Colonic mucosa (tissue), 4 donors: ENCODE data around the gene C6orf47. TPM values are rescaled to one million over a fixed set of nuclear protein-coding genes. Genes with fewer than 3 reads are reported as not detected.

Experiments
- DNase-seq: peaks from one replicate; pipeline ENCODE4 v3.0.0-alpha.2; 2020
- H3K27ac ChIP-seq: fragments of 200-600 bp; one replicate; pipeline ENCODE4 v1.8.0; 2021
- H3K27me3 ChIP-seq: fragments of 200-600 bp; one replicate; pipeline ENCODE4 v1.8.0; 2021
- H3K36me3 ChIP-seq: fragments of 200-600 bp; one replicate; pipeline ENCODE4 v1.8.0; 2021
- H3K4me1 ChIP-seq: fragments of 200-600 bp; one replicate; pipeline ENCODE4 v1.8.0; 2021; ENCODE audit warnings: mild to moderate bottlenecking
- H3K4me3 ChIP-seq: fragments of 200-600 bp; one replicate; pipeline ENCODE4 v1.8.0; 2021
- H3K9ac ChIP-seq, 2 donors: one replicate each; pipeline ENCODE4 v1.7.0; 2013; ENCODE audit warnings: control low read depth in 2 of 2, low read depth in 2 of 2, low read length in 2 of 2
- H3K9me3 ChIP-seq: fragments of 200-600 bp; one replicate; pipeline ENCODE4 v1.8.0; 2021
- CTCF ChIP-seq: fragments of 200-600 bp; IDR thresholded peaks from one replicate; pipeline ENCODE4 v1.8.0; 2022; ENCODE audit warnings: antibody characterized with exemption, mild to moderate bottlenecking
- intact Hi-C: fragments of 100-400 bp; cut with DNase I; formaldehyde crosslinking; loops from one replicate; pipeline ENCODE4 v1.14.1; 2022
- total RNA-seq, 2 donors: library from RNA; stranded (reverse); fragmentation: NEBNext Ultra II Directional in 1 of 2; extraction: Animal tissue kit (Norgen Biotek cat#: 25700) in 1 of 2; gene quantifications; one replicate each; pipeline ENCODE4 v1.2.1, GENCODE V29; 2021
- donor health status: healthy.
- donor health status: DM: no; HTN: no; CAD: no.
- donor health status: DM: no; HTN: no; CAD: no.

The C6orf47 gene
- total RNA-seq, 2 donors from 2014 or later: 28.3 to 32.8 TPM

GRCh38 chr6:31651602-31652191, 8.9 kb downstream of the C6orf47 start:
- H3K9me3 ChIP-seq: no peaks in the 10 kb centered on the region
- intact Hi-C loops: no loop called here
- peak overlapping the region; percentile 82 to 98 for H3K9ac ChIP-seq
- H3K4me3 ChIP-seq: peak overlapping the region; percentile 59
- H3K36me3 ChIP-seq: peaks cover 22% of the 10 kb centered on the region
- peaks cover 18% of the 10 kb centered on the region for H3K4me1 ChIP-seq
- no peaks in the 10 kb centered on the region for H3K27me3 ChIP-seq
- DNase-seq: peak; percentile 78
- peak overlapping the region; percentile 96 for H3K27ac ChIP-seq
- no peak for TF ChIP-seq CTCF

- intact Hi-C loops: no loop called here
- TF ChIP-seq CTCF: no peak
- Histone ChIP-seq H3K9me3 (no peaks in the 10 kb centered on the region), H3K27me3 (no peaks in the 10 kb centered on the region), H3K4me3 (no peak overlapping the region), H3K36me3 (peaks cover 48% of the 10 kb centered on the region), H3K27ac (no peak overlapping the region), H3K9ac (no peak overlapping the region), H3K4me1 (no peaks in the 10 kb centered on the region)
- DNase-seq: no peak
These were observed 15.3 kb downstream of the C6orf47 start for GRCh38 chr6:31645325-31645724.

- no peaks in the 10 kb centered on the region for H3K9me3 ChIP-seq
- no peak for TF ChIP-seq CTCF
- H3K4me3 ChIP-seq: no peak overlapping the region
- H3K36me3 ChIP-seq: peaks cover 43% of the 10 kb centered on the region
- no peak overlapping the region for H3K27ac ChIP-seq
- intact Hi-C loops: no loop called here
- no peaks in the 10 kb centered on the region for H3K4me1 ChIP-seq
- no peak for DNase-seq
- no peaks in the 10 kb centered on the region for H3K27me3 ChIP-seq
- H3K9ac ChIP-seq: no peak overlapping the region
These were observed 16.6 kb downstream of the C6orf47 start for GRCh38 chr6:31643818-31644454.

- no peak for DNase-seq
These were observed 17.6 kb downstream of the C6orf47 start for GRCh38 chr6:31642798-31643570.

More at GRCh38 chr6:31642798-31643570, 17.6 kb downstream of the C6orf47 start:
- Histone ChIP-seq H3K4me1 (no peaks in the 10 kb centered on the region), H3K9ac (no peak overlapping the region), H3K27ac (no peak overlapping the region), H3K9me3 (no peaks in the 10 kb centered on the region), H3K36me3 (peaks cover 33% of the 10 kb centered on the region), H3K4me3 (no peak overlapping the region), H3K27me3 (no peaks in the 10 kb centered on the region)
- intact Hi-C loops: no loop called here
- TF ChIP-seq CTCF: no peak
